ENCODE results near the gene GNMT.

DNA sequence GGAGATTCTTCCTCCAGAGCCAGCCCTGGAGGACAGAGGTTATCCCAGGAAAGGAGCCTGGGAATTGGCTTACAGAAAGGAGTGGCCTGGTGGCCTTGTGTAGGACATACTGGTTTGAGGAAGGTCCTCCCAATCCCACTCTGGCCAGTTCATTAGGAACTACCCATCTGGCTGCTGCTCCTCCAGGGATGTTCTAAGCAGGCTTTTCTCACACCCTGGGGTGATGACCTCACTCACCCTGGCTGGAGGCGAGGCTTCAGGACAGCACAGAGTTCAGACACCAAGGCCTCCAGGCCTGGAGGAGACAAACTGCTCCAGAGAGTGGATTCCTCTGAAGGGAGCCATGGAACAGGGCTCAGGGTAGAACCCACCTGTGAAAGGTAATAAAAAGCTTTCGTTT, 8.9 kb downstream of the GNMT start:
- TF ChIP-seq, protein P1, sequence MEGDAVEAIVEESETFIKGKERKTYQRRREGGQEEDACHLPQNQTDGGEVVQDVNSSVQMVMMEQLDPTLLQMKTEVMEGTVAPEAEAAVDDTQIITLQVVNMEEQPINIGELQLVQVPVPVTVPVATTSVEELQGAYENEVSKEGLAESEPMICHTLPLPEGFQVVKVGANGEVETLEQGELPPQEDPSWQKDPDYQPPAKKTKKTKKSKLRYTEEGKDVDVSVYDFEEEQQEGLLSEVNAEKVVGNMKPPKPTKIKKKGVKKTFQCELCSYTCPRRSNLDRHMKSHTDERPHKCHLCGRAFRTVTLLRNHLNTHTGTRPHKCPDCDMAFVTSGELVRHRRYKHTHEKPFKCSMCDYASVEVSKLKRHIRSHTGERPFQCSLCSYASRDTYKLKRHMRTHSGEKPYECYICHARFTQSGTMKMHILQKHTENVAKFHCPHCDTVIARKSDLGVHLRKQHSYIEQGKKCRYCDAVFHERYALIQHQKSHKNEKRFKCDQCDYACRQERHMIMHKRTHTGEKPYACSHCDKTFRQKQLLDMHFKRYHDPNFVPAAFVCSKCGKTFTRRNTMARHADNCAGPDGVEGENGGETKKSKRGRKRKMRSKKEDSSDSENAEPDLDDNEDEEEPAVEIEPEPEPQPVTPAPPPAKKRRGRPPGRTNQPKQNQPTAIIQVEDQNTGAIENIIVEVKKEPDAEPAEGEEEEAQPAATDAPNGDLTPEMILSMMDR (IDR thresholded peaks at IDR 0.05): no peak
- TF ChIP-seq POLR2A (IDR thresholded peaks at IDR 0.05): no peak

Data from gastroesophageal sphincter (tissue), 3 donors.